Activated B cell treated with CpG ODN at 0.5 μM for 24 hours (primary cell): ENCODE data around the gene KRTAP5-8. TPM values are rescaled to one million over a fixed set of nuclear protein-coding genes. Genes with fewer than 3 reads are reported as not detected.

ENCODE experiments used
- ATAC-seq: fragments of 200-7000 bp; cut with Tn5 transposase; one replicate; pipeline ENCODE4 v1.10.0; 2021; ENCODE audit warnings: low read depth, mild to moderate bottlenecking, moderate library complexity
- CTCF ChIA-PET: fragments of 350-600 bp; sonication (Branson Sonifier 250); formaldehyde crosslinking; loops from one replicate; lab custom pipeline; 2021; ENCODE audit warnings: antibody characterized with exemption; lab: Charles Lee
- POLR2A ChIA-PET: fragments of 350-600 bp; sonication (Branson Sonifier 250); formaldehyde crosslinking; loops from one replicate; lab custom pipeline; 2021; ENCODE audit warnings: antibody characterized with exemption; lab: Charles Lee
- DNase-seq: peaks from one replicate; pipeline ENCODE4 v3.0.0; 2022
- H3K27ac Mint-ChIP-seq: one replicate; pipeline ENCODE4 v1.8.0; 2020; ENCODE audit warnings: mixed read lengths
- H3K27me3 Mint-ChIP-seq: one replicate; pipeline ENCODE4 v1.8.0; 2021; ENCODE audit warnings: mixed read lengths
- H3K36me3 Mint-ChIP-seq: one replicate; pipeline ENCODE4 v1.8.0; 2021; ENCODE audit warnings: low read depth, mixed read lengths
- H3K4me1 Mint-ChIP-seq: one replicate; pipeline ENCODE4 v1.8.0; 2021; ENCODE audit warnings: mixed read lengths
- H3K4me3 Mint-ChIP-seq: one replicate; pipeline ENCODE4 v1.8.0; 2020; ENCODE audit warnings: mild to moderate bottlenecking, mixed read lengths
- H3K9me3 Mint-ChIP-seq: one replicate; pipeline ENCODE4 v1.8.0; 2020; ENCODE audit warnings: mixed read lengths
- CTCF ChIP-seq: fragments of 200-600 bp; IDR thresholded peaks from one replicate; pipeline ENCODE4 v1.8.0; 2022; ENCODE audit warnings: antibody characterized with exemption, mild to moderate bottlenecking
- intact Hi-C: fragments of 100-400 bp; cut with micrococcal nuclease; formaldehyde crosslinking; loops from one replicate; pipeline ENCODE4 v1.15.1; 2024
- total RNA-seq: library from RNA; stranded (reverse); gene quantifications from 2 replicates; pipeline ENCODE4 v1.2.3, GENCODE V29; 2022

The KRTAP5-8 gene
- total RNA-seq, 1 donor from 2014 or later: 0.20 TPM

- peaks cover 6% of the 10 kb centered on the region for H3K9me3 Mint-ChIP-seq
- no peak overlapping the region for H3K27ac Mint-ChIP-seq
- DNase-seq: no peak
These were observed 34.9 kb upstream of the KRTAP5-8 start for GRCh38 chr11:71502871-71503435.

GRCh38 chr11:71504531-71504930, 33.3 kb upstream of the KRTAP5-8 start:
- ChIA-PET POLR2A (no interaction called here), CTCF (no interaction called here)
- Mint-ChIP-seq H3K4me1 (peaks cover 1% of the 10 kb centered on the region), H3K27me3 (no peaks in the 10 kb centered on the region), H3K36me3 (peaks cover 61% of the 10 kb centered on the region), H3K9me3 (peaks cover 20% of the 10 kb centered on the region), H3K4me3 (no peak overlapping the region), H3K27ac (no peak overlapping the region)
- intact Hi-C loops: no loop called here
- DNase-seq (no peak), ATAC-seq (no peak)
- no peak for TF ChIP-seq CTCF

More at GRCh38 chr11:71502871-71503435, 34.9 kb upstream of the KRTAP5-8 start:
- POLR2A ChIA-PET: no interaction called here
- Mint-ChIP-seq H3K27me3 (no peaks in the 10 kb centered on the region), H3K4me3 (no peak overlapping the region), H3K36me3 (peaks cover 76% of the 10 kb centered on the region), H3K4me1 (peaks cover 1% of the 10 kb centered on the region)
- CTCF ChIA-PET: no interaction called here
- intact Hi-C loops: no loop called here
- no peak for TF ChIP-seq CTCF
- no peak for ATAC-seq

- Mint-ChIP-seq H3K27me3 (no peaks in the 10 kb centered on the region), H3K4me3 (no peak overlapping the region), H3K9me3 (peaks cover 24% of the 10 kb centered on the region), H3K36me3 (peaks cover 57% of the 10 kb centered on the region), H3K27ac (no peak overlapping the region), H3K4me1 (peaks cover 1% of the 10 kb centered on the region)
- DNase-seq (no peak), ATAC-seq (no peak)
- TF ChIP-seq CTCF: no peak
- POLR2A ChIA-PET: no interaction called here
- CTCF ChIA-PET: no interaction called here
- intact Hi-C loops: no loop called here
These were observed 32.8 kb upstream of the KRTAP5-8 start for GRCh38 chr11:71505001-71505400.

- no peaks in the 10 kb centered on the region for H3K27me3 Mint-ChIP-seq
- intact Hi-C loops: no loop called here
- ChIA-PET POLR2A (no interaction called here), CTCF (no interaction called here)
- no peak overlapping the region for H3K4me3 Mint-ChIP-seq
- no peak overlapping the region for H3K27ac Mint-ChIP-seq
- peaks cover 1% of the 10 kb centered on the region for H3K4me1 Mint-ChIP-seq
- no peak for TF ChIP-seq CTCF
- H3K36me3 Mint-ChIP-seq: peaks cover 50% of the 10 kb centered on the region
- peaks cover 26% of the 10 kb centered on the region for H3K9me3 Mint-ChIP-seq
- ATAC-seq: no peak
- no peak for DNase-seq
These were observed 32.0 kb upstream of the KRTAP5-8 start for GRCh38 chr11:71505781-71506180.

- no peak for TF ChIP-seq CTCF
- no peak overlapping the region for H3K4me3 Mint-ChIP-seq
- H3K27me3 Mint-ChIP-seq: no peaks in the 10 kb centered on the region
- no peak overlapping the region for H3K27ac Mint-ChIP-seq
- H3K4me1 Mint-ChIP-seq: peaks cover 1% of the 10 kb centered on the region
- no peak for DNase-seq
- ChIA-PET POLR2A (no interaction called here), CTCF (no interaction called here)
- H3K9me3 Mint-ChIP-seq: peaks cover 32% of the 10 kb centered on the region
- H3K36me3 Mint-ChIP-seq: peaks cover 40% of the 10 kb centered on the region
- ATAC-seq: no peak
- intact Hi-C loops: no loop called here
These were observed 30.7 kb upstream of the KRTAP5-8 start for GRCh38 chr11:71507102-71507501.
